Measurements from ENCODE around the gene EIF4G3. TPM values are rescaled to one million over a fixed set of nuclear protein-coding genes. Genes with fewer than 3 reads are reported as not detected.

Gene EIF4G3
- total and polyA plus RNA-seq, 2 of the 8 experiments (the other 6 are each of a cell fraction or from before 2014, with no cell fraction given): 47.5 to 66.6 TPM

GRCh38 chr1:20871419-20871818, 305.3 kb downstream of the EIF4G3 start:
- peaks cover 0 to 4% (median 0%) of the 10 kb centered on the region in 4 experiments; a peak in 2 of 8 replicates for H3K36me3 ChIP-seq (ENCODE audit: control insufficient read depth in 2 of 4, insufficient read depth in 4 of 4, low read length in 3 of 4)
- H3K23me2 ChIP-seq (ENCODE audit: low read depth, low read length): no peaks in the 10 kb centered on the region
- no peak overlapping the region for H3K18ac ChIP-seq (ENCODE audit: extremely low read depth, low read length)
- no peak overlapping the region for H2BK15ac ChIP-seq (ENCODE audit: low read length)
- H4K8ac ChIP-seq (ENCODE audit: extremely low read depth, insufficient read depth, low read length): no peak overlapping the region
- H2AK5ac ChIP-seq (ENCODE audit: low read depth, low read length): no peak overlapping the region
- H4K20me1 ChIP-seq (replicated peaks in 1 of 2; ENCODE audit: control insufficient read depth in 1 of 2, insufficient read depth in 2 of 2, low read length in 2 of 2): no peaks in the 10 kb centered on the region
- FAIRE-seq (no peak), DNase-seq (ENCODE audit: low read depth in 1 of 2, low spot score in 2 of 2) (no peak)
- no peak overlapping the region for H3K14ac ChIP-seq (ENCODE audit: insufficient read length)
- H2BK20ac ChIP-seq (ENCODE audit: low read length): no peak overlapping the region
- H3K23ac ChIP-seq (ENCODE audit: insufficient read length): no peak overlapping the region
- no peak overlapping the region for H2BK12ac ChIP-seq (ENCODE audit: low read depth, low read length)
- no peaks in the 10 kb centered on the region for H3K27me3 ChIP-seq (replicated peaks in 1 of 4; ENCODE audit: control insufficient read depth in 3 of 4, extremely low read depth in 1 of 4, insufficient read depth in 3 of 4, low read length in 3 of 4)
- no peak overlapping the region for H3K4me3 ChIP-seq (ENCODE audit: extremely low read depth in 1 of 4, insufficient read depth in 2 of 4, low read depth in 3 of 4, low read length in 4 of 4)
- H3K4me1 ChIP-seq (replicated peaks in 1 of 4; ENCODE audit: control insufficient read depth in 3 of 4, insufficient read depth in 4 of 4, low read length in 3 of 4): no peaks in the 10 kb centered on the region
- no peak overlapping the region for H2AFZ ChIP-seq (ENCODE audit: low read length)
- no peak overlapping the region for H2BK5ac ChIP-seq (ENCODE audit: low read depth, low read length)
- H3K9ac ChIP-seq (replicated peaks in 1 of 4; ENCODE audit: extremely low read depth in 1 of 4, low read depth in 3 of 4, low read length in 3 of 4): no peak overlapping the region
- no peak overlapping the region for H2BK120ac ChIP-seq (replicated peaks; ENCODE audit: low read depth, low read length)
- H3K56ac ChIP-seq (replicated peaks; ENCODE audit: insufficient read length, low read depth, low read length): no peak overlapping the region
- no peak overlapping the region for H4K91ac ChIP-seq (replicated peaks; ENCODE audit: insufficient read length, low read length)
- TF ChIP-seq SRF (IDR thresholded peaks at IDR 0.05; ENCODE audit: low read depth, low read length) (no peak), POLR2A (IDR thresholded peaks at IDR 0.05; ENCODE audit: control extremely low read depth in 1 of 2, low read depth in 2 of 2, low read length in 2 of 2) (no peak), TAF1 (IDR thresholded peaks at IDR 0.05; ENCODE audit: low read depth, low read length) (no peak), ATF3 (IDR thresholded peaks at IDR 0.05; ENCODE audit: insufficient read depth, low read depth, low read length) (no peak), BCL11A (IDR thresholded peaks at IDR 0.05; ENCODE audit: low read depth in 2 of 2, low read length in 2 of 2) (no peak), RAD21 (IDR thresholded peaks at IDR 0.05 in 1 of 2, conservative IDR thresholded peaks at IDR 0.05 in 1 of 2; ENCODE audit: low read depth in 2 of 2, low read length in 2 of 2) (no peak), YY1 (IDR thresholded peaks at IDR 0.05; ENCODE audit: low read depth, low read length) (no peak), CEBPB (IDR thresholded peaks at IDR 0.05; ENCODE audit: low read depth, low read length) (no peak), SP2 (IDR thresholded peaks at IDR 0.05; ENCODE audit: low read length) (no peak), TAF7 (optimal IDR thresholded peaks at IDR 0.05; ENCODE audit: borderline replicate concordance, low read depth, low read length) (no peak)
- POLR2A ChIA-PET (ENCODE audit: partially characterized antibody): interaction anchor here (0.6 to 0.7 kb wide), 2 partner anchors 168 to 291 kb away, joined by 3 read pairs; no protein-coding TSS in a partner anchor
- H4K5ac ChIP-seq (ENCODE audit: insufficient read length, low read depth, low read length): no peak overlapping the region
- H3K4me2 ChIP-seq (ENCODE audit: insufficient read depth in 1 of 2, low read depth in 2 of 2, low read length in 2 of 2): no peak overlapping the region
- CTCF ChIA-PET (ENCODE audit: partially characterized antibody): interaction anchor here (1.4 kb wide), 1 partner anchor 324 kb away, joined by 4 read pairs; no protein-coding TSS in a partner anchor
- H3K27ac ChIP-seq (ENCODE audit: low read depth, low read length): no peak overlapping the region
- WGBS, 2 experiments (ENCODE audit: extremely low coverage in 1 of 2, insufficient coverage in 1 of 2, insufficient read length in 1 of 2, insufficient replicate concordance in 2 of 2, low coverage in 1 of 2, low lambda C conversion rate in 2 of 2, missing lambda C conversion rate in 1 of 2): 50% methylated on average over 1 of the region's 1 CpG; no CpG with 5 or more reads in 1 of the 2 experiments
- H3K79me1 ChIP-seq (ENCODE audit: low read depth, low read length): no peaks in the 10 kb centered on the region
- no peaks in the 10 kb centered on the region for H3K9me3 ChIP-seq (ENCODE audit: insufficient read depth in 2 of 2, low read depth in 1 of 2, low read length in 1 of 2)
- no peak overlapping the region for H3K4ac ChIP-seq (replicated peaks; ENCODE audit: insufficient read length, low read depth, low read length)
- no peaks in the 10 kb centered on the region for H3K79me2 ChIP-seq (ENCODE audit: control insufficient read depth in 1 of 2, insufficient read depth in 2 of 2, low read length in 2 of 2)
